GM12878 (cell line): ENCODE measurements around the gene ABCF1. TPM values are rescaled to one million over a fixed set of nuclear protein-coding genes. Genes with fewer than 3 reads are reported as not detected.

Experiments used
- IKZF1 ChIP-seq: fragments of 450-650 bp; conservative IDR thresholded peaks from 2 replicates; pipeline ENCODE4 v1.6.1; 2017; ENCODE audit warnings: antibody characterized with exemption, mild to moderate bottlenecking
- IRF4 ChIP-seq: IDR thresholded peaks from 2 replicates; pipeline ENCODE4 v1.6.1; 2011; ENCODE audit warnings: low read depth, low read length
- KAT2A ChIP-seq: conservative IDR thresholded peaks from 2 replicates; pipeline ENCODE4 v1.6.1; 2011; ENCODE audit warnings: low read depth, low read length; ENCODE audit not compliant: control insufficient read depth
- MXI1 ChIP-seq: fragments of 150-350 bp; IDR thresholded peaks from 2 replicates; pipeline ENCODE4 v1.6.1; 2011; ENCODE audit warnings: low read depth, mild to moderate bottlenecking, inconsistent platforms, low read length, improper control_type of control experiment
- MYB ChIP-seq: fragments of 150-350 bp; IDR thresholded peaks from 2 replicates; pipeline ENCODE4 v1.6.1; 2014; ENCODE audit warnings: mild to moderate bottlenecking, low read depth, low read length, borderline replicate concordance
- NR2C1 ChIP-seq: fragments of 450-650 bp; IDR thresholded peaks from 2 replicates; pipeline ENCODE4 v1.6.1; 2017; ENCODE audit warnings: antibody characterized with exemption, mild to moderate bottlenecking, moderate library complexity
- RB1 ChIP-seq: fragments of 450-650 bp; formaldehyde crosslinking; IDR thresholded peaks from 2 replicates; pipeline ENCODE4 v1.6.1; 2017; ENCODE audit warnings: mild to moderate bottlenecking, borderline replicate concordance
- SIX5 ChIP-seq: IDR thresholded peaks from 2 replicates; pipeline ENCODE4 v1.6.1; 2011; ENCODE audit warnings: mild to moderate bottlenecking, low read depth, low read length, moderate library complexity; ENCODE audit not compliant: severe bottlenecking
- SMAD5 ChIP-seq: IDR thresholded peaks from 2 replicates; pipeline ENCODE4 v1.6.1; 2016; ENCODE audit warnings: antibody characterized with exemption, low read depth
- SUZ12 ChIP-seq: fragments of 200-600 bp; sonication (generic); IDR thresholded peaks from one replicate; pipeline ENCODE4 v1.6.1; 2018; ENCODE audit warnings: antibody characterized with exemption, mild to moderate bottlenecking; ENCODE audit not compliant: unreplicated experiment
- YY1 ChIP-seq: IDR thresholded peaks from 2 replicates; pipeline ENCODE4 v1.6.1; 2011; ENCODE audit warnings: low read depth, mild to moderate bottlenecking, low read length
- ZNF622 ChIP-seq: fragments of 450-650 bp; IDR thresholded peaks from 2 replicates; pipeline ENCODE4 v1.6.1; 2017; ENCODE audit warnings: mild to moderate bottlenecking, inconsistent platforms
- polyA plus RNA-seq, 11 experiments: library from polyadenylated mRNA; depleted of rRNA in 4 of 11; unstranded in 6 of 11; stranded (reverse) in 5 of 11; fragments of >200 nt; fragmentation: Nextera tagmentation in 4 of 11; fragmentation: Illumina TruSeq in 1 of 11; extraction: Ambion mirVana in 4 of 11; extraction: Trizol in 1 of 11; gene quantifications; 1 replicate in 1 of 11; 2 replicates in 10 of 11; pipeline versions ENCODE4 v1.2.1 to v1.2.3, GENCODE V29; 2011 to 2016; ENCODE audit warnings: inconsistent platforms in 2 of 11, missing spikeins in 2 of 11, low read depth in 1 of 11
- total RNA-seq, 4 experiments: library from RNA; depleted of rRNA in 3 of 4; stranded (reverse); fragments of >200 nt in 3 of 4; fragmentation: Illumina TruSeq in 1 of 4; extraction: Trizol in 1 of 4; gene quantifications; 2 replicates each; pipeline versions ENCODE4 v1.2.1 to v1.2.3, GENCODE V29; 2013 to 2021
- TF ChIP-seq, protein P1 (sequence below): IDR thresholded peaks from 2 replicates; pipeline ENCODE4 v1.6.1; 2012; ENCODE audit warnings: low read depth, low read length, improper control_type of control experiment
- TF ChIP-seq, protein P2 (sequence below): fragments of 450-650 bp; IDR thresholded peaks from 2 replicates; pipeline ENCODE4 v1.6.1; 2016; ENCODE audit warnings: mild to moderate bottlenecking
- TF ChIP-seq, protein P3 (sequence below): fragments of 450-650 bp; IDR thresholded peaks from 2 replicates; pipeline ENCODE4 v1.6.1; 2017; ENCODE audit warnings: low read depth, mild to moderate bottlenecking, moderate library complexity
- TF ChIP-seq, protein P4 (sequence below): fragments of 450-650 bp; conservative IDR thresholded peaks from 2 replicates; pipeline ENCODE4 v1.6.1; 2017; ENCODE audit warnings: mild to moderate bottlenecking, moderate library complexity
- TF ChIP-seq, protein P5 (sequence below): fragments of 450-650 bp; IDR thresholded peaks from 2 replicates; pipeline ENCODE4 v1.6.1; 2017; ENCODE audit warnings: mild to moderate bottlenecking, moderate library complexity

Gene ABCF1
- total and polyA plus RNA-seq, 10 of the 15 experiments (the other 5 are each of a cell fraction or from before 2014, with no cell fraction given): 21.3 to 79.6 (median 55.9) TPM

DNA sequence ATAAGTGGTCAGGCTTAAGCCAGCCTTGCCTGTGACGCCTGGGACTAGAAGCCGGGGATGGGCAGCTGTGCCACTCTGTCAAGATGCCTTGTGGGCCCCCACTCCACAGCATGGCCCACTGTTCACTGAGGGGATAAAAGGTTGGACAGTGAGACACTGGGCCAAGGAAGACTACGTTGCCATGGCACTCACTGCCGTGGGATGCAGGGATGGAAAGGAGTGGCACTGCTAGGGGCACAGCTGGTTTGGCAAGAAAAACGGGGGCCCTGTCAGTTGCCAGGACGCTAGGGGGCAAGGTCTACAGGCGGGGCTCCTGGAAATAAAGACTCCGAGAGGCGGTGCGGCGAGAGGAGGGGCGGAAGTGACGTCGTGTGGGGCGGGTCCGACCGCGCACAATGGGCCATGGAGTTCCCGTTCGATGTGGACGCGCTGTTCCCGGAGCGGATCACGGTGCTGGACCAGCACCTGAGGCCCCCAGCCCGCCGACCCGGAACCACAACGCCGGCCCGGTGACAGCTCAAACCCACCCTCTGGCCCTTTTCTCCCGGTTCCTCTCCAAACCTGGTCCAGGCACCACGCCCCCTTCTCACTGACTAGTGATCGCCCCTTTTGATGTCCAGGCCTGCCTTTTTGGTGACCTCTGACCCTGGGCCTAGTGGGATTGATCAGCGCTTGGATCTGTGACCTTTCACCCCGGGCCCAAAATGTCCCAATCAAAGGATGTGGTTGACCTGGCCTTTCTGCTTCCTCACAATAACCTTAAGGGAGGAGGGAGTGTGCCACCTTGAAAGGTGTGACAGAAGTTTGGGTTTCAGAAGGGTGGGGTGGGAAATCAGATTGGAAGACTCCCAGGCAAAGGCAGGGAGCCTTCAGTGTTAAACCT, 55.5 kb downstream of the ABCF1 start, which contains the start of gene ATAT1 (continued):
- TF ChIP-seq, protein P1, sequence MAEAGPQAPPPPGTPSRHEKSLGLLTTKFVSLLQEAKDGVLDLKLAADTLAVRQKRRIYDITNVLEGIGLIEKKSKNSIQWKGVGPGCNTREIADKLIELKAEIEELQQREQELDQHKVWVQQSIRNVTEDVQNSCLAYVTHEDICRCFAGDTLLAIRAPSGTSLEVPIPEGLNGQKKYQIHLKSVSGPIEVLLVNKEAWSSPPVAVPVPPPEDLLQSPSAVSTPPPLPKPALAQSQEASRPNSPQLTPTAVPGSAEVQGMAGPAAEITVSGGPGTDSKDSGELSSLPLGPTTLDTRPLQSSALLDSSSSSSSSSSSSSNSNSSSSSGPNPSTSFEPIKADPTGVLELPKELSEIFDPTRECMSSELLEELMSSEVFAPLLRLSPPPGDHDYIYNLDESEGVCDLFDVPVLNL: no peak
- TF ChIP-seq KAT2A (no peak), MYB (no peak), IKZF1 (peak; percentile 44; the same call in 1 of the 2 replicates), ZNF622 (no peak), SIX5 (no peak), YY1 (peak; percentile 74), SMAD5 (peak; percentile 61; the same call in 1 of the 2 replicates), SUZ12 (no peak), MXI1 (no peak), RB1 (no peak), NR2C1 (peak; percentile 92), IRF4 (no peak)
- TF ChIP-seq, protein P2, sequence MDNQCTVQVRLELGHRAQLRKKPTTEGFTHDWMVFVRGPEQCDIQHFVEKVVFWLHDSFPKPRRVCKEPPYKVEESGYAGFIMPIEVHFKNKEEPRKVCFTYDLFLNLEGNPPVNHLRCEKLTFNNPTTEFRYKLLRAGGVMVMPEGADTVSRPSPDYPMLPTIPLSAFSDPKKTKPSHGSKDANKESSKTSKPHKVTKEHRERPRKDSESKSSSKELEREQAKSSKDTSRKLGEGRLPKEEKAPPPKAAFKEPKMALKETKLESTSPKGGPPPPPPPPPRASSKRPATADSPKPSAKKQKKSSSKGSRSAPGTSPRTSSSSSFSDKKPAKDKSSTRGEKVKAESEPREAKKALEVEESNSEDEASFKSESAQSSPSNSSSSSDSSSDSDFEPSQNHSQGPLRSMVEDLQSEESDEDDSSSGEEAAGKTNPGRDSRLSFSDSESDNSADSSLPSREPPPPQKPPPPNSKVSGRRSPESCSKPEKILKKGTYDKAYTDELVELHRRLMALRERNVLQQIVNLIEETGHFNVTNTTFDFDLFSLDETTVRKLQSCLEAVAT: no peak
- TF ChIP-seq, protein P3, sequence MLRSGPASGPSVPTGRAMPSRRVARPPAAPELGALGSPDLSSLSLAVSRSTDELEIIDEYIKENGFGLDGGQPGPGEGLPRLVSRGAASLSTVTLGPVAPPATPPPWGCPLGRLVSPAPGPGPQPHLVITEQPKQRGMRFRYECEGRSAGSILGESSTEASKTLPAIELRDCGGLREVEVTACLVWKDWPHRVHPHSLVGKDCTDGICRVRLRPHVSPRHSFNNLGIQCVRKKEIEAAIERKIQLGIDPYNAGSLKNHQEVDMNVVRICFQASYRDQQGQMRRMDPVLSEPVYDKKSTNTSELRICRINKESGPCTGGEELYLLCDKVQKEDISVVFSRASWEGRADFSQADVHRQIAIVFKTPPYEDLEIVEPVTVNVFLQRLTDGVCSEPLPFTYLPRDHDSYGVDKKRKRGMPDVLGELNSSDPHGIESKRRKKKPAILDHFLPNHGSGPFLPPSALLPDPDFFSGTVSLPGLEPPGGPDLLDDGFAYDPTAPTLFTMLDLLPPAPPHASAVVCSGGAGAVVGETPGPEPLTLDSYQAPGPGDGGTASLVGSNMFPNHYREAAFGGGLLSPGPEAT: 0 out of 2 replicates have a peak, but pooled peaks have one; percentile 26
- TF ChIP-seq, protein P4, sequence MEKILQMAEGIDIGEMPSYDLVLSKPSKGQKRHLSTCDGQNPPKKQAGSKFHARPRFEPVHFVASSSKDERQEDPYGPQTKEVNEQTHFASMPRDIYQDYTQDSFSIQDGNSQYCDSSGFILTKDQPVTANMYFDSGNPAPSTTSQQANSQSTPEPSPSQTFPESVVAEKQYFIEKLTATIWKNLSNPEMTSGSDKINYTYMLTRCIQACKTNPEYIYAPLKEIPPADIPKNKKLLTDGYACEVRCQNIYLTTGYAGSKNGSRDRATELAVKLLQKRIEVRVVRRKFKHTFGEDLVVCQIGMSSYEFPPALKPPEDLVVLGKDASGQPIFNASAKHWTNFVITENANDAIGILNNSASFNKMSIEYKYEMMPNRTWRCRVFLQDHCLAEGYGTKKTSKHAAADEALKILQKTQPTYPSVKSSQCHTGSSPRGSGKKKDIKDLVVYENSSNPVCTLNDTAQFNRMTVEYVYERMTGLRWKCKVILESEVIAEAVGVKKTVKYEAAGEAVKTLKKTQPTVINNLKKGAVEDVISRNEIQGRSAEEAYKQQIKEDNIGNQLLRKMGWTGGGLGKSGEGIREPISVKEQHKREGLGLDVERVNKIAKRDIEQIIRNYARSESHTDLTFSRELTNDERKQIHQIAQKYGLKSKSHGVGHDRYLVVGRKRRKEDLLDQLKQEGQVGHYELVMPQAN: peak; percentile 89
- TF ChIP-seq, protein P5, sequence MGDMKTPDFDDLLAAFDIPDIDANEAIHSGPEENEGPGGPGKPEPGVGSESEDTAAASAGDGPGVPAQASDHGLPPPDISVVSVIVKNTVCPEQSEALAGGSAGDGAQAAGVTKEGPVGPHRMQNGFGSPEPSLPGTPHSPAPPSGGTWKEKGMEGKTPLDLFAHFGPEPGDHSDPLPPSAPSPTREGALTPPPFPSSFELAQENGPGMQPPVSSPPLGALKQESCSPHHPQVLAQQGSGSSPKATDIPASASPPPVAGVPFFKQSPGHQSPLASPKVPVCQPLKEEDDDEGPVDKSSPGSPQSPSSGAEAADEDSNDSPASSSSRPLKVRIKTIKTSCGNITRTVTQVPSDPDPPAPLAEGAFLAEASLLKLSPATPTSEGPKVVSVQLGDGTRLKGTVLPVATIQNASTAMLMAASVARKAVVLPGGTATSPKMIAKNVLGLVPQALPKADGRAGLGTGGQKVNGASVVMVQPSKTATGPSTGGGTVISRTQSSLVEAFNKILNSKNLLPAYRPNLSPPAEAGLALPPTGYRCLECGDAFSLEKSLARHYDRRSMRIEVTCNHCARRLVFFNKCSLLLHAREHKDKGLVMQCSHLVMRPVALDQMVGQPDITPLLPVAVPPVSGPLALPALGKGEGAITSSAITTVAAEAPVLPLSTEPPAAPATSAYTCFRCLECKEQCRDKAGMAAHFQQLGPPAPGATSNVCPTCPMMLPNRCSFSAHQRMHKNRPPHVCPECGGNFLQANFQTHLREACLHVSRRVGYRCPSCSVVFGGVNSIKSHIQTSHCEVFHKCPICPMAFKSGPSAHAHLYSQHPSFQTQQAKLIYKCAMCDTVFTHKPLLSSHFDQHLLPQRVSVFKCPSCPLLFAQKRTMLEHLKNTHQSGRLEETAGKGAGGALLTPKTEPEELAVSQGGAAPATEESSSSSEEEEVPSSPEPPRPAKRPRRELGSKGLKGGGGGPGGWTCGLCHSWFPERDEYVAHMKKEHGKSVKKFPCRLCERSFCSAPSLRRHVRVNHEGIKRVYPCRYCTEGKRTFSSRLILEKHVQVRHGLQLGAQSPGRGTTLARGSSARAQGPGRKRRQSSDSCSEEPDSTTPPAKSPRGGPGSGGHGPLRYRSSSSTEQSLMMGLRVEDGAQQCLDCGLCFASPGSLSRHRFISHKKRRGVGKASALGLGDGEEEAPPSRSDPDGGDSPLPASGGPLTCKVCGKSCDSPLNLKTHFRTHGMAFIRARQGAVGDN: peak; percentile 76; the same call in 1 of the 2 replicates
